MM.1S (cell line): ENCODE data around the gene DOCK4.

Source experiments
- EZH2 ChIP-seq: fragments of 300-600 bp; sonication (generic); optimal IDR thresholded peaks from 2 replicates; pipeline ENCODE3; 2017; ENCODE audit warnings: low read depth, mild to moderate bottlenecking, antibody characterized with exemption, low read length, mixed read lengths
- EZH2phosphoT487 ChIP-seq: fragments of 300-600 bp; sonication (generic); IDR thresholded peaks from 2 replicates; pipeline ENCODE4 v1.6.1; 2018; ENCODE audit warnings: antibody characterized with exemption, low read length
- TF ChIP-seq, protein P1 (sequence below): fragments of 300-600 bp; sonication (generic); IDR thresholded peaks from 2 replicates; pipeline ENCODE4 v1.5.1; 2016; ENCODE audit warnings: antibody characterized with exemption, low read length, mixed read lengths

- TF ChIP-seq, protein P1, sequence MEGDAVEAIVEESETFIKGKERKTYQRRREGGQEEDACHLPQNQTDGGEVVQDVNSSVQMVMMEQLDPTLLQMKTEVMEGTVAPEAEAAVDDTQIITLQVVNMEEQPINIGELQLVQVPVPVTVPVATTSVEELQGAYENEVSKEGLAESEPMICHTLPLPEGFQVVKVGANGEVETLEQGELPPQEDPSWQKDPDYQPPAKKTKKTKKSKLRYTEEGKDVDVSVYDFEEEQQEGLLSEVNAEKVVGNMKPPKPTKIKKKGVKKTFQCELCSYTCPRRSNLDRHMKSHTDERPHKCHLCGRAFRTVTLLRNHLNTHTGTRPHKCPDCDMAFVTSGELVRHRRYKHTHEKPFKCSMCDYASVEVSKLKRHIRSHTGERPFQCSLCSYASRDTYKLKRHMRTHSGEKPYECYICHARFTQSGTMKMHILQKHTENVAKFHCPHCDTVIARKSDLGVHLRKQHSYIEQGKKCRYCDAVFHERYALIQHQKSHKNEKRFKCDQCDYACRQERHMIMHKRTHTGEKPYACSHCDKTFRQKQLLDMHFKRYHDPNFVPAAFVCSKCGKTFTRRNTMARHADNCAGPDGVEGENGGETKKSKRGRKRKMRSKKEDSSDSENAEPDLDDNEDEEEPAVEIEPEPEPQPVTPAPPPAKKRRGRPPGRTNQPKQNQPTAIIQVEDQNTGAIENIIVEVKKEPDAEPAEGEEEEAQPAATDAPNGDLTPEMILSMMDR, result no peak
- TF ChIP-seq EZH2 (no peak), EZH2phosphoT487 (no peak)
Observed at GRCh38 chr7:112086496-112087254, 119.5 kb downstream of the DOCK4 start.
